ENCODE measurements around the gene MFSD11. TPM values are rescaled to one million over a fixed set of nuclear protein-coding genes. Genes with fewer than 3 reads are reported as not detected.

The MFSD11 gene
- total and polyA plus RNA-seq, 8 donors: 7.0 to 66.1 (median 14.1) TPM

- Histone ChIP-seq H3K4me3 (no peak overlapping the region), H3K27ac (peak overlapping the region; percentile 60 to 81 (median 71)), H3K36me3 (peaks cover 80 to 91% (median 88%) of the 10 kb centered on the region in 4 donors), H3K27me3 (no peaks in the 10 kb centered on the region), H3K9me3 (no peaks in the 10 kb centered on the region), H3K4me1 (peaks cover 8 to 56% (median 35%) of the 10 kb centered on the region in 4 donors)
- DNase-seq: no peak
- intact Hi-C loops (cut with DNase I; ENCODE audit: low total_unique reads): no loop called here
- 72 to 86% (median 77%) methylated on average over 6 of the region's 6 CpGs for WGBS, 5 donors
- TF ChIP-seq CTCF (IDR thresholded peaks at IDR 0.05): no peak
- TF ChIP-seq POLR2A (IDR thresholded peaks at IDR 0.05): no peak
- no peak for TF ChIP-seq POLR2AphosphoS5 (IDR thresholded peaks at IDR 0.05)
- TF ChIP-seq EP300 (IDR thresholded peaks at IDR 0.05): no peak
These were observed 21.1 kb upstream of the MFSD11 start for GRCh38 chr17:76716839-76717215.

- DNase-seq: no peak
- 85 to 93% (median 87%) methylated on average over 16 of the region's 16 CpGs for WGBS, 5 donors
- no peak overlapping the region for H3K27ac ChIP-seq
- peaks cover 89 to 97% (median 95%) of the 10 kb centered on the region in 4 donors for H3K36me3 ChIP-seq
- H3K4me1 ChIP-seq: peaks cover 14 to 61% (median 39%) of the 10 kb centered on the region in 4 donors
- no peak overlapping the region for H3K4me3 ChIP-seq
- no peaks in the 10 kb centered on the region for H3K27me3 ChIP-seq
- no peaks in the 10 kb centered on the region for H3K9me3 ChIP-seq
- intact Hi-C loops (cut with DNase I; ENCODE audit: low total_unique reads): no loop called here
- TF ChIP-seq POLR2A (IDR thresholded peaks at IDR 0.05) (no peak), EP300 (IDR thresholded peaks at IDR 0.05) (no peak), POLR2AphosphoS5 (IDR thresholded peaks at IDR 0.05) (no peak), CTCF (IDR thresholded peaks at IDR 0.05) (no peak)
These were observed 19.4 kb upstream of the MFSD11 start for GRCh38 chr17:76718516-76718915.

GRCh38 chr17:76720211-76720610 is 17.7 kb upstream of the MFSD11 start:
- intact Hi-C loops (cut with DNase I; ENCODE audit: low total_unique reads): no loop called here
- Histone ChIP-seq H3K36me3 (peaks cover 88 to 100% (median 98%) of the 10 kb centered on the region in 4 donors), H3K4me1 (peaks cover 26 to 67% (median 48%) of the 10 kb centered on the region in 4 donors), H3K27me3 (no peaks in the 10 kb centered on the region), H3K4me3 (no peak overlapping the region), H3K9me3 (no peaks in the 10 kb centered on the region), H3K27ac (no peak overlapping the region)
- DNase-seq: no peak
- WGBS, 5 donors: 88 to 95% (median 92%) methylated on average over 9 of the region's 9 CpGs
- no peak for TF ChIP-seq CTCF (IDR thresholded peaks at IDR 0.05)
- TF ChIP-seq EP300 (IDR thresholded peaks at IDR 0.05): no peak
- TF ChIP-seq POLR2AphosphoS5 (IDR thresholded peaks at IDR 0.05): no peak
- no peak for TF ChIP-seq POLR2A (IDR thresholded peaks at IDR 0.05)

GRCh38 chr17:76720941-76721340 is 17.0 kb upstream of the MFSD11 start:
- no peak overlapping the region for H3K4me3 ChIP-seq
- intact Hi-C loops (cut with DNase I; ENCODE audit: low total_unique reads): no loop called here
- H3K9me3 ChIP-seq: no peaks in the 10 kb centered on the region
- H3K36me3 ChIP-seq: peaks cover 82 to 92% (median 91%) of the 10 kb centered on the region in 4 donors
- H3K4me1 ChIP-seq: peaks cover 21 to 62% (median 47%) of the 10 kb centered on the region in 4 donors
- no peaks in the 10 kb centered on the region for H3K27me3 ChIP-seq
- peak overlapping the region in 1 of 5 donors; percentile 0 for H3K27ac ChIP-seq
- 67 to 88% (median 74%) methylated on average over 8 to 9 of the region's 9 CpGs for WGBS, 5 donors
- TF ChIP-seq EP300 (IDR thresholded peaks at IDR 0.05): no peak
- no peak for TF ChIP-seq POLR2A (IDR thresholded peaks at IDR 0.05)
- no peak for TF ChIP-seq CTCF (IDR thresholded peaks at IDR 0.05)
- no peak for TF ChIP-seq POLR2AphosphoS5 (IDR thresholded peaks at IDR 0.05)
- DNase-seq: no peak
